ENCODE results near the gene DNAI2. TPM values are rescaled to one million over a fixed set of nuclear protein-coding genes. Genes with fewer than 3 reads are reported as not detected.

DNAI2 gene
- total RNA-seq, 4 donors from 2014 or later, result not detected

DNA sequence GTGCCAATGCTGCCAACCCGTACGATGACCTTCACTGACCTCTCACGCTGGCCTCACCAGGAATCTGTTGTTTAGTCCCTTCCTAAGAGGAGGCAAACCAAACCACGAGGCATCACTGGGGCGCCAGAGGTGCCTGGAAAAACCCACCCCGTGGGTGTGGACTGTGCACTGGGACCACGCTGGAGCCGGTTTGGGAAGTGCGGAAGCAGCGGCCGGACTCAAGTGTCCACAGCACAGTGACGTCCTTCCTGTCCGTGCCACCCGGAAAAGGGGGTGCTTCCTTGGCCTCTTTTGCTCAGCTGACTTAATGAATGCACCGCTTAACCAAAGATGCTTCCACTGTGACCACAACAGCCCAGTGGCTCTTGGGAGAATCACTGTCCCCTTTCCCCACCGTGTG is 43.0 kb downstream of the DNAI2 start:
- intact Hi-C loops (cut with DNase I; ENCODE audit: low total_unique reads), result no loop called here
- Histone ChIP-seq H3K36me3 (no peaks in the 10 kb centered on the region), H3K4me1 (no peaks in the 10 kb centered on the region), H3K4me3 (no peak overlapping the region), H3K27ac (no peak overlapping the region), H3K27me3 (no peaks in the 10 kb centered on the region), H3K9me3 (no peaks in the 10 kb centered on the region)
- in situ Hi-C loops (cut with MboI; ENCODE audit: low sequenced_read_pairs in 4 of 4), result no loop called here
- TF ChIP-seq, protein P1, sequence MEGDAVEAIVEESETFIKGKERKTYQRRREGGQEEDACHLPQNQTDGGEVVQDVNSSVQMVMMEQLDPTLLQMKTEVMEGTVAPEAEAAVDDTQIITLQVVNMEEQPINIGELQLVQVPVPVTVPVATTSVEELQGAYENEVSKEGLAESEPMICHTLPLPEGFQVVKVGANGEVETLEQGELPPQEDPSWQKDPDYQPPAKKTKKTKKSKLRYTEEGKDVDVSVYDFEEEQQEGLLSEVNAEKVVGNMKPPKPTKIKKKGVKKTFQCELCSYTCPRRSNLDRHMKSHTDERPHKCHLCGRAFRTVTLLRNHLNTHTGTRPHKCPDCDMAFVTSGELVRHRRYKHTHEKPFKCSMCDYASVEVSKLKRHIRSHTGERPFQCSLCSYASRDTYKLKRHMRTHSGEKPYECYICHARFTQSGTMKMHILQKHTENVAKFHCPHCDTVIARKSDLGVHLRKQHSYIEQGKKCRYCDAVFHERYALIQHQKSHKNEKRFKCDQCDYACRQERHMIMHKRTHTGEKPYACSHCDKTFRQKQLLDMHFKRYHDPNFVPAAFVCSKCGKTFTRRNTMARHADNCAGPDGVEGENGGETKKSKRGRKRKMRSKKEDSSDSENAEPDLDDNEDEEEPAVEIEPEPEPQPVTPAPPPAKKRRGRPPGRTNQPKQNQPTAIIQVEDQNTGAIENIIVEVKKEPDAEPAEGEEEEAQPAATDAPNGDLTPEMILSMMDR (IDR thresholded peaks at IDR 0.05 in 4 of 5, conservative IDR thresholded peaks at IDR 0.05 in 1 of 5), result no peak
- TF ChIP-seq POLR2A (IDR thresholded peaks at IDR 0.05), result no peak
- ATAC-seq (no peak), DNase-seq (no peak)

DNA sequence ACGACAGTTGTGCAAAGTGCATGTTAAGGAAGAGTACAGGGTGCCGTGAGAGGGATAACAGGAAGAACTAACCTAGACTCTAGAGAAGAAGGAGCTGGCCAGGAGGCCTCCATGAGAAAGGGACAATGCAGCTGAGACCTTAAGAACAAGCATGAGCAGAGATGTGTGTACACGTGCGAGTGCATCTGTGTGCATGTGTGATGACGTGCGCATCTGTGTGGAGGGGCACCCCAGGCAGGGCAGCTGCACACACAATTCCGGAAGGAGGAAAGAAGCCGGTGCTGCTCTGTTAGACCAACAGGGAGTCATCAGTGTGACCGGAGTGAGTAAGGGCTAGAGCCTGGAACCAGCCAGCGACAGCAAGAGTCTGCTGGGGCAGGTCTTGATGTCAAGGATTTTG is 44.4 kb downstream of the DNAI2 start:
- DNase-seq (no peak), ATAC-seq (no peak)
- Histone ChIP-seq H3K9me3 (no peaks in the 10 kb centered on the region), H3K27me3 (no peaks in the 10 kb centered on the region), H3K4me3 (no peak overlapping the region), H3K36me3 (no peaks in the 10 kb centered on the region), H3K27ac (no peak overlapping the region), H3K4me1 (no peaks in the 10 kb centered on the region)
- intact Hi-C loops (cut with DNase I; ENCODE audit: low total_unique reads) (no loop called here), in situ Hi-C loops (cut with MboI; ENCODE audit: low sequenced_read_pairs in 4 of 4) (no loop called here)
- TF ChIP-seq, protein P1 (IDR thresholded peaks at IDR 0.05 in 4 of 5, conservative IDR thresholded peaks at IDR 0.05 in 1 of 5), result no peak
- TF ChIP-seq POLR2A (IDR thresholded peaks at IDR 0.05), result no peak

DNA sequence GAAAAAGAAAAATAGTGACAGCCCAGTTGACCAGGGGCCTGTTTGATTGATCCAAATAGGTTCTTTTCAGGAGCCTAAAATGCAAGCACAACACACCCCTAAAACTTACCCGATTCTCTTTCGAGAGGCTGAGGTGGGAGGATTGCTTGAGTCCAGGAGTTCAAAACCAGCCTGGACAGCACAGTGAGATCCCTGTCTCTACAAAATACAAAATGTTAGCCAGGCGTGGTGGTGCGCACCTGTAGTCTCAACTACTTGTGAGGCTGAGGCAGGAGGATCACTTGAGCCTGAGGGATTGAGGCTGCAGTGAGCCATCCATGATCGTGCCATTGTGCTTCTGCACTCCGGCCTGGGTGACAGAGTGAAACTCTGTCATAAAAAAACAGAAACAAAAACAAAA is 50.5 kb downstream of the DNAI2 start:
- Histone ChIP-seq H3K27me3 (no peaks in the 10 kb centered on the region), H3K4me1 (peaks cover 10 to 14% of the 10 kb centered on the region in 2 donors), H3K36me3 (no peaks in the 10 kb centered on the region), H3K9me3 (no peaks in the 10 kb centered on the region), H3K4me3 (no peak overlapping the region), H3K27ac (peak overlapping the region in 1 of 4 donors; percentile 66)
- no peak for TF ChIP-seq POLR2A (IDR thresholded peaks at IDR 0.05)
- TF ChIP-seq, protein P1 (IDR thresholded peaks at IDR 0.05 in 4 of 5, conservative IDR thresholded peaks at IDR 0.05 in 1 of 5), result no peak
- DNase-seq (no peak), ATAC-seq (no peak)
- in situ Hi-C loops (cut with MboI; ENCODE audit: low sequenced_read_pairs in 4 of 4) (no loop called here), intact Hi-C loops (cut with DNase I; ENCODE audit: low total_unique reads) (no loop called here)

DNA sequence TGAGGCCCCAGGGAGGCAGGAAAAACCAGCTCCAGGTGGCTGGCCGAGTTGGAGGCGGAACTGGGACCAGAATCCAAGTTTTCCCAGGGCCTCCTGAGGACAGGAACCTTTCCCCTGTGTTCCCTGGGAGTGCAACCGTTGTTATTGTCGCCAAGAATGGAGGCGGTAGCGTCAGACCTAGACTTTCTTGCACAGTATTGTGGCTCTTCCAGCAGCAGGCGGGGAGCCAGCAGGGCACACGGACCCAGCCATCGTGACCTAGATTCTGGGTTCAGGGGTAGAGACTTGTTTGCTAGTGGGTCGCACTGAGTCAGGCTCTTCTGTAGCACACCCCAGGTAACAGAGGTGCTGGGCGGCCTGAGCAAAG is 51.3 kb downstream of the DNAI2 start:
- no peaks in the 10 kb centered on the region for H3K36me3 ChIP-seq
- H3K27ac ChIP-seq, result peak overlapping the region; percentile 0 to 66 (median 42)
- H3K27me3 ChIP-seq, result no peaks in the 10 kb centered on the region
- intact Hi-C loops (cut with DNase I; ENCODE audit: low total_unique reads), result no loop called here
- in situ Hi-C loops (cut with MboI; ENCODE audit: low sequenced_read_pairs in 4 of 4), result no loop called here
- peaks cover 10 to 14% of the 10 kb centered on the region in 2 donors for H3K4me1 ChIP-seq
- TF ChIP-seq POLR2A (IDR thresholded peaks at IDR 0.05), result no peak
- TF ChIP-seq, protein P1 (IDR thresholded peaks at IDR 0.05 in 4 of 5, conservative IDR thresholded peaks at IDR 0.05 in 1 of 5), result no peak
- H3K4me3 ChIP-seq, result peak overlapping the region; percentile 51 to 69 (median 58)
- DNase-seq, result peak in 1 of 2 donors; percentile 27
- H3K9me3 ChIP-seq, result no peaks in the 10 kb centered on the region
- ATAC-seq, result peak; percentile 67 to 70

DNA sequence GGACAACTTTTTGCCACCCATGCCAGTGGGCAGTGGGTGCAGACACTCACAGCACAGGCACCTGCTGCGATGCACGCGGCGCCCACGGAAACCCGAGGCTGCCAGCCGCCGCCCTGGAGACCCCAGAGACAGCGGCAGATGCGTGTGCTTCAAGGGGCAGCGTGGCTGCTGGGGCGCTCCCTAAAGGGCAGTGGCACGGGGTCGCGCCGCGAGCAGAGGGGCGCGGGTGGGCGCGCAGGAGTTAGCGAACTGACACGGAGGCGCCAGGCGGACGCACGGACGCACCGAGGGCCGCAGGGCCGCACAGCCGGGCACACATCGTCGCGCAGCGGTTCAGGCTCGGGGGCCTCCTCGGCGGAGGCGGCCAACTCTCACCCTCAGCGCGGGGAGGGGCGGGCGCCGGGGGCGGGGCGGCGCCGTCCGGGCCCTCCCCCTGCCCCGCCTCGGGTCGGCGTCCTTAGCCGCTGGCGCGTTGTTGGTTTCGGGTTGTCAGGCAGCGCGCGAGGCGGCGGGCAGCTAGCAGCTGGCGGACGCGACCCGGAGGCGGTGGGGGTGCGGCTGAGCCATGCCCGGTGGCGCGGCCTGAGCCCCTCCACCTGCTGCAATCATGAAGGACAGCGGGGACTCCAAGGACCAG is 51.8 kb downstream of the DNAI2 start, which contains the start of gene KIF19:
TSS of gene KIF19 (plus strand) at position 484 of the 637 bp plus-strand sequence. CDS start at position 608, 124 bp downstream.
- H3K27me3 ChIP-seq, result no peaks in the 10 kb centered on the region
- ATAC-seq (peak; percentile 71 to 74), DNase-seq (peak; percentile 12 to 35)
- in situ Hi-C loops (cut with MboI; ENCODE audit: low sequenced_read_pairs in 4 of 4), result no loop called here
- H3K9me3 ChIP-seq, result no peaks in the 10 kb centered on the region
- peak within 1 kb of the TSS; percentile 0 to 66 (median 42) for H3K27ac ChIP-seq
- no peaks in the 10 kb centered on the region for H3K36me3 ChIP-seq
- intact Hi-C loops (cut with DNase I; ENCODE audit: low total_unique reads), result no loop called here
- peak within 1 kb of the TSS; percentile 51 to 69 (median 58) for H3K4me3 ChIP-seq
- TF ChIP-seq POLR2A (IDR thresholded peaks at IDR 0.05), result no peak
- TF ChIP-seq, protein P1 (IDR thresholded peaks at IDR 0.05 in 4 of 5, conservative IDR thresholded peaks at IDR 0.05 in 1 of 5), result no peak
- peaks cover 10 to 14% of the 10 kb centered on the region in 2 donors for H3K4me1 ChIP-seq
